Measurements from ENCODE around the gene REC114.
"Not testable (repeated sequence)": the region's sequence is repeated elsewhere in the genome, so short reads cannot be mapped to it uniquely, and the experiment has no call there.

Gene REC114

DNA sequence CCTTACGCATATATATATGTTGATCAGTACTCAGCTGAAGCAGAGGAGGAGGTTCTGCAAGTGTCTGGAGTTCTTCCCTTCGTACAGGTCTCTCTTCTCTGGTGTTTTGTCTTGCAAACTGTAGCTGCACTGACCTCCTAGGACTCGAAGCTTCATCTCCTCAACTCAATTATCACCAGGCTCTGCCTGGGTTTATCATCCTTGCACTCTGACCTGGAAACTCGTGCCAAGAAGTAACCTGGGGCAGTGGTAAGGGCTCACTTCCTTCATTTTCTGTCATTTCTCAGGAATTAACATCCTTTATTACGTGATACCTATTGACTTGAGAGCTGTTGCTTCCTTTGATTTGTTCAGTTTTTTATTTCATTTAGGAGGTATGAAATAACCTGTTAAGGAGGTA, 14.4 kb downstream of the REC114 start:
- DNase-seq, result no peak

DNA sequence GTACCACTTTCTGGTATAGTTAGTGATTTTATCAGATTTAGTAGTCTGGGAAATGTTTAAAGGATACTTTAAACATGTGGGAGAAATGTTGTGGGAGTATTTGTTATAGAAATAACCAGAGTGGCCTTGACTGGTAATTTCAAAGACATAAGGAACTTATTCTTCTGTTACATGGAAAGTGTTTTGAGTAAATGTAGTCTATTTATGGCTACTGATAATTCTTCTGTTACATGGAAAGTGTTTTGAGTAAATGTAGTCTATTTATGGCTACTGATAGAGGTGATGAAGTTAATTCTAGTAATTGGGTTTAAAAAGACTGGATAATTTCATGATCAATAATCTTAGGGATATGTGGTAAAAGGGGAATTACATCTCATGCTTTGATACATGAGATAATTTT, 17.7 kb downstream of the REC114 start:
- DNase-seq, result no peak

DNA sequence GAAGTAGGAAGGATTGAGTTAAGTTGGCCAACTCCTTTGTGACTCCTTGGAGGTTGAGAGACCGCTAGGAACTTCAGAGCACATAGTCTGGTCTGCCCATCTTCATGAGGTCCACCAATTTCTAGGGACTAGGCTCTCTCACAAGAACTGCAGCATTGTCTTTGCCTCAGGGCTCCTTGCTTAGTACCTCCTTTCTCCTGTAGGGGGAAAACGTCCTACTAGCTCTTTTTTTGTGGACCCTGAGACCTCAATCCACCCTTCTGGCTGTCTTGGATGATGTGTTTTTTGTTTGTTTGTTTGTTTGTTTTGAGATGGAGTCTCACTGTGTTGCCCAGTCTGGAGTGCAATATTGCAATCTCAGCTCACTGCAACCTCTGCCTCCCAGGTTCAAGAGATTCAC, 21.6 kb downstream of the REC114 start:
- DNase-seq, result no peak

DNA sequence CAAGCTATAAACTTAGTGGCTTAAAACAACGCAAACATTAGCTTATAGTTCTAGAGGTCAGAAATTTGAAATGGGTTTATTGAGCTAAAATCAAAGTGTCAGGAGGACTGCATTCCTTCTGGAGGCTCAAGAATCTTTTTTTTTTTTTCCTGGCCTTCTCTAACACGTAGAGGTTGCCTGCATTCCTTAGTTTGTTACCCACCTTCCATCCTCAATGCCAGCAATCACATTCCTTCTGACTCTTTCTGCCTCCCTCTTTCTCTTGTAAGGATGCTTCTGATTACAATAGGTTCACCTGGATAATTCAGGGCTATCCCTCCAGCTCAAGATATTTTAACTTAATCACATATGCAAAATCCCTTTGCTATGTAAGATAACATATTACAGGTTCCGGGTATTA, 24.8 kb downstream of the REC114 start:
- DNase-seq, result no peak

DNA sequence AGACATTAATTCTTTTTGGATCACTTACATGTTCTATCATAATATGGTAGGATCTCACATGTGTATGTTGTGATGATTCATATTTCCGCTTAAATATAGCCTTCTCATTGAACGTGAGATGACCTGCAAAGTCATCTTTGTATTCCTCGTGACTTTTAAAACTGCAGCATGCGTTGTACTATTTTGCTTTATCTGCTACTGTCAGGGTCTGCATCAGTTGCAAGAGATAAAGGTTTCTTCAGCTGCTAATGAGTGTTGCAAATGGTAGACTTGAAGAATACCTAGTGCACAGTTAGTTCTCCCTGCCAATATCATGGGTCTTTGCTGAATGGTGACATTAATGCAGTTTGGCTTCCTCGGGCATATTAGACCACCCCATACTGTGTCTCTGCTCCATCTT, 31.8 kb downstream of the REC114 start:
- no peak for DNase-seq

DNA sequence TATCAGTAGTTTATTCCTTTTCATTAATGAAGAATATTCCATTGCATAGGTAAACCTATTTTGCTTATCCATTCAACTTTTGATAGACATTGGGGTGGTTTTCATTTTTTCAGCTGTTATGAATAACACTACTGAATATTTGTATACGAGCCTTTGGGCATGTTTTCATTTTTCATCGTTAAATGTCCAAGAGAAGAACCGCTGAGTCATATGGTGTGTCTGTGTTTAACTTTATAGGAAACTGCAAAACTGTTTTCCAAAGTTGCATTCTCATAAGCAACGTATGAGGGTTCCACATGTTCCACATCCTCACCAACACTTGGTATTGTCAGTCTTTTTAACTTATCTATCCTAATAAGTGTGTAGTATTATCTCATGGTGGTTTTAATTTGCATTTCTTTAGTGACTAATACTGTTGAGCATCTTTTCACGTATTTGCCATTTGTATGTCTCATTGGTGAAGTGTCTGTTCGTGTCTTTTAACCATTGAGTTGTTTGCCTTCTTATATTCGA, 33.8 kb downstream of the REC114 start:
- no peak for DNase-seq

DNA sequence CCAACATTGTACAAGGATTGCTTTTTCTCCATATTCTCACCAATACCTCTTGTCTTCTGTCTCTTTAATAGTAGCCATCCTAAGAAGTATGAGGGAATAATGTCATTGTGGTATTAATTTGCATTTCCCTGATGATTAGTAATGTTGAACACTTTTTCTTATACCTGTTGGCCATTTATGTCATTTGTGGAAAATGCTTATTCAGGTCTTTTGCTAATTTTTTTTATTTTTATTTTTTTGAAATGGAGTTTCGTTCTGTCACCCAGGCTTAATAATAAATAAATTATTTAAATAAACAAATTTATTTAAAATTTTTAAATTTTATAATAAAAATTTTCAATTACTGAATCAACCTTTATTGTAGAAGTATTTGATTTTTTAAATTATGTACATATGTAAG, 37.1 kb downstream of the REC114 start:
- DNase-seq, result no peak

DNA sequence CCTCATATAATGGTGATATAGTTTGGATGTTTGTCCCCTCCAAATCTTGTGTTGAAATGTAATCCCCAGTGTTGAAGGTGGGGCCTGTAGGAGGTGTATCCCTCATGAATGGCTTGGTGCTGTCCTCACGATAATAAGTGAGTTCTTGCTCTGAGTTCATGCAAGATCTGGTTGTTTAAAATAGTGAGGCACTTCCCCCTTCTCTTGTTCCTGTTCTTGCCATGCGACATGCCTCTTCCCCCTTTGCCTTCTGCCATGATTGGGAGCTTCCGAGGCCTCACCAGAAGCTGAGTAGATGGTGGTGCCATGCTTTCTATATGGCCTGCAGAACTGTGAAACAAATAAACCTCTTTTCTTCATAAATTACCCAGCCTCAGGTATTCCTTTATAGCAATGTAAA, 39.2 kb downstream of the REC114 start:
- no peak for DNase-seq

DNA sequence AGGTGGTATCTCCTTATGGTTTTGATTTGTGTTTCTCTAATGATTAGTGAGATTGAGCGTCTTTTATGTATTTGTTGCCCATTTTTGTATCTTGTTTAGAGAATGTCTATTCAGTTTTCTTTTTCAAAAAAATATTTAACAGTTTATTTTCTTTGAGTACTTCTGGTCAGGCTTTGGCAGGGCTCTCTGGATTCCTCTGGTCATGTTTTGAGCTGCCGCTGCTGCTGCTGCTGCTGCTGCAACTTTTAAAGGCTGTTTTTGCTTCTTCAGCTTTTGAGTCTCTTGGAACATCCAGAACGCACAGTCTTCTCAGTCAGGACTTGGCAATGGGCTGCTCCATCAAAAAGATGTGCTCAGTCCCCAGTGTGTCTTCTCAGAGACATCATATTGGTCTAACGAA, 40.1 kb downstream of the REC114 start:
- no peak for DNase-seq

DNA sequence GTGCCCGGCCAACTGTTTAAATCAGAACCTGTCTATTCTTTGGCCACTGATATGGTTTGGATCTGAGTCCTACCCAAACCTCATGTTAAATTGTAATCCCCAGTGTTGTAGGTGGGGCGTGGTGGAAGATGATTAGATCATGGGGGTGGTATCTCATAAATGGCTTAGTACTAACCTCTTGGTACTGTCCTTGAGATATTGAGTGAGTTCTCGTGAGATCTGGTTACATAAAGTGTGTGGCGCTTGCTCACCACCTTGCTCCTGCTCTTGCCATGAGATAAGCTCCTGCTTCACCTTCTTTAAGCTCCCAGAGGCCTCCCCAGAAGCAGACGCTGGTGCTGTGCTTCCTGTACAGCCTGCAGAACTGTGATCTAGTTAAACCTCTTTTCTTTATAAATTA, 42.4 kb downstream of the REC114 start:
- no peak for DNase-seq

DNA sequence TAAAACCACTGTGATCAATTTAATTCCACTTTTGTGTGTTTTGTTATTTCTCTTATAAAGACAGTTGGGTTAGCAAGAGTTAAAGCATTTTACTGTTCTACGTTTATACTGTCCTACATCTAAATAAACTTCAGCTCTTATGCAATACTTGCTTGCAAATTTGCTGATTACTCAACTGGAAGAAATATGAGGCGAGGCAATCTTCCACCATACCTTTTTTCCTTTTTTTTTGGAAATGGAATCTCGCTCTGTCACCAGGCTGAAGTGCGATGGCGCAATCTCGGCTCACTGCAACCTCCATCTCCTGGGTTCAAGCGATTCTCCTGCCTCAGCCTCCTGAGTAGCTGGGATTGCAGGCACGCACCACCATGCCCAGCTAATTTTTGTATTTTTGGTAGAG, 42.9 kb downstream of the REC114 start:
- not testable (repeated sequence) for DNase-seq

DNA sequence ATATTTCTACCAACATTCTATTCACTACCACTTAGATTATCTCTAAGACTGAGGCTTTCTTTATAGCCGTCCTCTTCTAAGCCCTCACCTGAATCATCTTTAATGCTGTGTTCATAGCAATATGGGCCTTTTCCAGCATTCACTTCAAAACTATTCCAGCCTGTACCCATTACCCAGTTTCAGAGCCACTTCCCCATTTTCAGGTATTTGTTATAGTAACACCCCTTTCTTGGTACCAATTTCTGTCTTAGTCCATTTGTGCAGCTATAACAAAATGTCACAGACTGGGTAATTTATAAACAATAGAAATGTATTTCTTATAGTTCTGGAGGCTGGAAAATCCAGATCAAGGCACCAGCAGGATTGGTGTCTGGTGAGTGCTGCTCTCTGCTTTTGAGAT, 45.7 kb downstream of the REC114 start:
- no peak for DNase-seq

DNA sequence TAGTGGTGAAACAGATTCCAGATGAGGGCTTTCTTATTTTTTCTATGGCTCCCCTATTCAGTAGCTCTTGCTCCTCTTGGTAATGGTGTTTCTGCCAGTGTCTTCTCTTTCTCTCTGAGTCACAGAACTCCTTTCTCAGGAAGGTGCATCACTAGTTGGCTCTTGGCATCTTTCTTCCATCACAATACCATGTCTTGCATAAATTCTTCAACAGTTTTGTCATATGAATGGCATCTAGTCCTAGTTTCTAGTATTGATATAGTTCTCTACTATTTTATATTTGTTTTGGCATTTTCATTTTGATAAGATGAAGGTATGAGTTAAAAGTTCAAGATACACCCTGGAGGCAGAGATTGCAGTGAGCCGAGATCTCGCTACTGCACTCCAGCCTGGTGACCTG, 51.0 kb downstream of the REC114 start:
- DNase-seq, result no peak

DNA sequence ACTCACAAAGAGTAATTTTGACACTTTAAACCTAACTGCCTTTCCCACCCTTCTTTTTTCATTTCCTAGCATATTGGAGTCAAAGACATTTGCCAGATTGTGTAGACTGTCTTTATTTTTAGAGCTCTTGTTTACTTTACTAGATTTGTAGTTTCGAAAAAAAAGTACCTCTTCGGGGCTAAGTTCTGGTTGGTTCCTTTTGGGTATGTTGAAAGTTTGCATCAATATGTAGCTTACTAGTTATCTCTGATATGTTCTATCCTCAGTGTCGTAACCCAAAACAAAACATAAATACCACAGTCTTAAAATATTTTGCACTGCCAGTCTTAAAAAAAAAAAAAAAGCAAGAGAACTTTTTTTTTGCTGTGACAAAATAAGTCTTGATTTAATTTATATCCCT, 52.2 kb downstream of the REC114 start:
- DNase-seq, result no peak

DNA sequence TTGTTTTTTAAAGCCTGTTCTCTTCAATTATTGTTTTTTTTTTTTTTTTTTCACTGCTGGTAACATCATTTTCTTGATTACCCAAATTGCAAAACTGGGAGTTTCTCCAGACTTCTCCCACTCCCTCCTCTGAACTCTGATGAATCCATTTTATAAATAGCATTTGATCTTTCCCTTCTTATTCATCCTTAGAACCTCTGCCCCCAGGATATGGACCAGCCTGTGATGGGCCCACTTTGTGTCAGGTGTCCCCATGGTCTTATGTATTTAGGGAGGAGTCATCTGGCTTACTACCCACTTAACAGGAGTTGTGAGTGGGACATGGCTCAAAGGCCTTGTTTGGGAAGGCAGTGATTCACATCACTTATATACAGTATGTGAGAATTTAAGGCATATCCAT, 57.7 kb downstream of the REC114 start:
- no peak for DNase-seq

DNA sequence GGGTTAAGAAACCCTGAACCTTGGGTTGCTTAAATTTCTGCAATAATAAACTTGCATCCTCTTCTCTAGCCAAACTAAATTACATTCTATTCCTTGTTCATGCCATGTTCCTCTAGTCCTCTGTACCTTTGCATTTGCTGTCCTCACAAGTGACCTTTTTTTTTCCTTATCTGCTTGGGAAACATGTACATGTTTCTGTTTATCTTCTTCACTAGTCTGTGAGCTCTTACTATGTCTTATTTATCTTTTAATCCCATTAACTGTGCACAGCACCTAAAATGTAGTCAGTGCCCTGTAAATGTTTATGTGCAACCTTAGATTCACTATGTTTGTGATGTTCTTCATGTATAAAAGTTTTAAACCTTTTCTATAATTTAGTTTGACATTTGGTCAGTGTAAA, 61.9 kb downstream of the REC114 start:
- DNase-seq, result no peak

DNA sequence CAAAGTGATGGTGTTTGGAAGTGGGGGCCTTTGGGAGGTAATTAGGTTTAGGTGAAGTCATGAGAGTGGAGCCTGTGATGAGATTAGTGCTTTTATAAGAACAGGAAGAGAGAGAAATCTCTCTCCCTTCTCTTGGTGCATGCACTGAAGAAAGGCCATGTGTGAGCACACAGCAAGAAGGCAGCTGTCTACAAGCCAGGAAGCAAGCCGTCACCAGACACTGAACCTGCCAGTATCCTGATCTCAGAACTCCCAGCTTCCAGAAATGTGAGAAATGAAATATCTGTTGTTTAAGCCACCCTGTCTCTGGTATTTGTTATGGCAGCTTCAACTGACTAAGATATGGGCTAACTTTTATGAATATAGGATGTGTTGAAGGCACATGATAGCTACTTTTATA, 72.6 kb downstream of the REC114 start:
- no peak for DNase-seq

DNA sequence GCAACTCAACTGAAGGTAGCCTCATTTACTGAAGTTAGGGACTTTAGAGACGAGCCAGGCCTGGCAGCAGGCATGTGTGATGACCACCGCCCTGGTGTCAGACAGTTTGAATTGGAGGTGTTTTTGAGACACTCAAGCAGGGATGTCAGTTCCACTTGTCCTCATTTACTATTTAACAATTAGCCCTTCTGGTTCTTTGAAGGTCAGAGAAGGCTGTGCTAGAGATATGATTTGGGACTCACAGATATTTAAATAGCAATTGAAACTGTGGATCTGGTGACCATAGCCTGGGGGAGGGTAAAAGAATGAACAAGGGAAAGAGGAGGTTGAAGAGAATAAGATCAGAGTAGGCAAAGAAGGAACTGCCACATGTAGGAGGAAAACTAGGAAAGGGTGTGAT, 74.6 kb downstream of the REC114 start:
- no peak for DNase-seq

DNA sequence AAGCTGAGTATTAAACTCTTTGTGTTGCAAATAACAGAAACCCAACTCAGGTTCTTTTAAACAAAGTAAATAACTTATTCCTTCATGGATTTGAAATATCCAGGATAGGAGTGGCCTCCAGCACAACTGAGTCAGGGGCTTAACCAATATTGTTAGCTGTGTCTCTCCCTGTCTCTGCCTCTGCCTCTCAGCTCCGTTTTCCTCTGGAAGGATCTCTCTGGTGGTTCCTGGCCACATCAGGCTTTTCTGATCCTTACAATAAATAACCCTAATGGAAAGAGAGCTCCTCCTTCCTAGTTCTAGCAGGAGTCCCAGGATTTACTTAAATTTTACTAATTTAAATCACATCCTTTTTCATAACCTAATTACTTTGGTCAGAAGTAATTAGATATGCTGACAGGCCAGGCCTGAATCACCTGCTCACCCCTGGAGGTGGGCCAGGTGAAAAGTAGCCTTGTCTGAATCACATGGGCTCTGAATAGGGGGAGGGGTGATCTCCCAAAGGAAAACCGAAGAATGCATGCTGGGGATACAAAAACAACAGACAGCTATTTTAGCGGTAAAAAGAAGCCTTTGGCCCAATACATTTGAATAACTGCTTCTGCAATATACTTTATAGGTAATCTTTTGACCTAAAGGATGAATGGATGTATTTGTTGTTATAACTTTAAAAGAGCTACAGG, 75.4 kb downstream of the REC114 start:
- DNase-seq, result no peak

DNA sequence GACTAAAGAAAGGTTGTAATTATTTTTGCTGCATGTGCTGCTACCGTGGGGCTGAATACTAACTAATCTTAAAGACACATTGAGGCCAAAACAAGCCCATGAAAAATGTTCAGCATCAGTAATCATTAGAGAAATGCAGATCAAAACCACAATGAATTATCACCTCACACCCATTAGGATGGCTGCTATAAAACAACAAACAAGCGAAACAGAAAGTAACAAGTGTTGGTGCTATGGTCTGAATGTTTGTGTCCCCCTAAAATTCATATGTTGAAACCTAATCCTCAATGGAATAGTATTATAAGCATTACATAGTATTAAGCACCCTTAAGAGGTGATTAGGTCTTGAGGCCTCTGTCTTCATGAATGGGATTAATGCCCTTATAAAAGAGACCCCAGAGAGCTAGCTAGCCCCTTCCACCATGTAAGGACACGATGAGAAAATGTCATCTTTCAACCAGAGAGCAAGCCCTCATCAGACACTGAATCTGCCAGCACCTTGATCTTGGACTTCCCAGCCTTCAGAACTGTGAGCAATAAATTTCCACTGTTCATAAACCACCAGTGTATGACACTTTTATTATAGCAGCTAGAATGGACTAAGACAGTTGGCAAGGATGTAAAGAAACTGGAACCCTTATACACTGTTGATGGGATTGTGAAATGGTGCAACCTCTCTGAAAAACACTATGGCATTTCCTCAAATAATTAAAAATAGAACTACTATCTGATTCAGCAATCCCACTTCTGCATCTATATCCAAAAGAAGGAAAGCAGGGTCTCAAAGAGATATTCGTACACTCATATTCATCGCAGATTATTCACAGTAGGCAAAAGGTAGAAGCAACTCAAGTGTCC, 76.1 kb downstream of the REC114 start:
- DNase-seq, result no peak

DNA sequence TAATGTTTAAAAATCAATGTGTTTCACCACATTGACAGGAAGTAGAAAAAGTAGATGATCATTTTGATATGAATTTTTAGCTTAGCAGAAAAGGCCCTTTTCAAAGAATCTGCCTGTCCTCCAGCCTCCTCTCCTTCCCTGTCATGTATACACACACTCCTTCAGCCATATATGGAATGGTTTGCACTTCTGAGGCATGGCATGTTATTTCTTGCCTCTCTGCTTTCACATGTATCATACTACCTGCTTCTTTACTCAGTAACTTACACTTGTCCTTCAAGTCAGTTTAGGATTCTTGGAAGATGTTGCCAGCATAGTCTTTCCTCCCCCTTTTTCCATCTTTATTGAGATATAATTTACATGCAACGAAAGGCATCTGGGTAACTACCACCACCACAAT, 79.0 kb downstream of the REC114 start:
- DNase-seq, result no peak

DNA sequence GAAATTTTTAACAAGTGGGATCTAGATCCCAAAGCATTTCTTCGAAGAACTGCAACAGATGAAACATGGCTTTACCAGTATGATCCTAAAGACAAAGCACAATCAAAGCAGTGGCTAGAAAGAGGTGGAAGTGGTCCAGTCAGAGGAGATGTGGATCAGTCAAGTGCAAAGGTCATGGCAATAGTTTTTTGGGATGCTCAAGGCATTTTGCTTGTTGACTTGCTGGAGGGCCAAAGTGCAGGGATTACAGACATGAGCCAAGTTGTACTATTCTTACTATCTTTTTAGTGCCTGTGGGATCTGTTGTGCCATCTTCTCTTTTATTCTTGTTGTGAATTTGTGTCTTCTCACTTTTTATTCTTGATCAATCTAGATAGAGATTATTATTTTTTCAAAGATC, 82.0 kb downstream of the REC114 start:
- DNase-seq, result no peak

DNA sequence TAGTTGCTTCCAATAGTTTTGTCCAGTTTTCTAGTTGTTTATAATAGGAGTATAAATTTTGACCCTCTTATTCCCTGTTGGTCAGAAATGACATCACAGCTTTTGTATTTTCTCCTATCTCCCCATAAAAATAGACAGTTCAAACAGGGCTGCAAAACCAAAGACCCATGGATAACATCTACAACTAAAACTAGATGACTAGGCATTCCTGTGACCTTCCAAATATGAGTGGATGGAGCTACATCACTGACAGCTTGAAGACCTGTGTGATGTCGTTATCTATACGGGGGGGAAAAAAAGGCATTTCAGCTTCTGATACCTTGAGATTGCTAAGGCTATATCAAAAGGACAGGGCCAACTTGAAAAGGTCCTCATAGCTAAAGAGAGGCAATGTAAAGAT, 84.6 kb downstream of the REC114 start:
- no peak for DNase-seq

DNA sequence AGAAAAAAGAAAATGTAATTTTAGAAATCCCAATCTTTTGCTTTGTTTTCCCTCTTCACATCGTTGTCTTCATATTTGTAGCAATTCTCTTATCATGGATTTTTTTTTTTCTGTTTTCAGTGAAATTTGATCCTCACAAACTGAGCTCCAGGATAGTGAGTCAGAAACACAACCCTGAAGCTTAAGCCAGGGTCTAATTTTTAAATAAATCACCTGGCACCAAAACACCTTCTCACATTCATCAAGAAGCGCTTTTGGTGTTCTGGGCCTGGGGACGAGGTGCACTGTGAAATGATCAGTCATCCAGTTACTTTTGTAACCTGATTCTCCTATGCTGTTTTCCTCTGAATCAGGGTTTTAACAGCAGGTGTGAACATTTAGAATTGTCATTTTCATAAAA, 87.7 kb downstream of the REC114 start:
- no peak for DNase-seq

DNA sequence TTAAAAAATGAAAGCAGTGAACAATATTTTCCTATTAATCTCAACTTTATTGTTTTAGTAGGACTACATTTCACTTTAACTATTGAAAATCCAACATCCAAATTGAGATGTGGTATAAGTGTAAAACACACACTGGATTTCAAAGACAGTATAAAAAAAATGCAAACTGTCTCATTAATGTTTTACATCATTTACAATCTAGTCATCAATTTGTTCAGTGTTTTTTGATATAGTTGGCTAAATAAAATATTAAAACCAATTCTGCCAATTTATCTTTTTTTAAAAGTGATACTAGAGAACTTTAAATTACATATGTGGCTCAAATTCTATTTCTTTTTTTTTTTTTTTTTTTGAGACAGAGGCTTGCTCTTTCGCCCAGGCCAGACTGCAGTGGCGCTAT, 95.2 kb downstream of the REC114 start:
- no peak for DNase-seq

Measured in NCI-H446 treated with DMSO at 0.1 percent for 48 hours (cell line).